Ovary (tissue), 9 donors: ENCODE data around the gene RBM44. TPM values are rescaled to one million over a fixed set of nuclear protein-coding genes. Genes with fewer than 3 reads are reported as not detected.

ENCODE experiments used
- DNase-seq, 5 donors: peaks; one replicate each; pipeline ENCODE4 v3.0.0-alpha.2; 2019 to 2020
- H3K27ac ChIP-seq, 2 donors: fragments of 200-600 bp; one replicate each; pipeline versions ENCODE4 v1.5.1 to v1.8.0; 2019 to 2022
- H3K27me3 ChIP-seq: fragments of 200-600 bp; one replicate; pipeline ENCODE4 v1.8.0; 2022
- H3K36me3 ChIP-seq: fragments of 200-600 bp; sonication (generic); one replicate; pipeline ENCODE4 v1.5.1; 2019
- H3K4me1 ChIP-seq: one replicate; pipeline ENCODE4 v1.8.1; 2013; ENCODE audit warnings: mild to moderate bottlenecking, moderate library complexity; ENCODE audit not compliant: insufficient read depth
- H3K4me3 ChIP-seq: fragments of 200-600 bp; sonication (generic); one replicate; pipeline ENCODE4 v1.5.1; 2017
- H3K9me3 ChIP-seq, 2 donors: fragments of 200-600 bp in 1 of 2; sonication (generic) in 1 of 2; one replicate each; pipeline versions ENCODE4 v1.5.1 to v1.8.1; 2013 to 2019; ENCODE audit warnings: mild to moderate bottlenecking in 1 of 2, moderate library complexity in 1 of 2
- CTCF ChIP-seq, 3 donors: fragments of 450-650 bp in 2 of 3; fragments of 200-600 bp in 1 of 3; IDR thresholded peaks; one replicate each; pipeline versions ENCODE4 v1.5.1 to v1.8.0; 2016 to 2022; ENCODE audit warnings: antibody characterized with exemption in 3 of 3, mild to moderate bottlenecking in 1 of 3
- EP300 ChIP-seq: sonication (generic); formaldehyde crosslinking; IDR thresholded peaks from one replicate; pipeline ENCODE4 v1.6.1; 2017; ENCODE audit warnings: antibody characterized with exemption
- POLR2A ChIP-seq: fragments of 450-650 bp; IDR thresholded peaks from one replicate; pipeline ENCODE4 v1.6.1; 2017; ENCODE audit warnings: antibody characterized with exemption, mild to moderate bottlenecking, moderate library complexity
- WGBS, 3 donors: extraction: QIAGEN DNeasy Blood & Tissue Kit in 1 of 3; methylation state at CpG; one replicate each; pipeline versions ENCODE4 v1.1.5 to v1.1.7; 2013 to 2017; 5-methylcytosine and 5-hydroxymethylcytosine counted together
- intact Hi-C, 4 donors: fragments of 100-400 bp; cut with DNase I; formaldehyde crosslinking; loops; one replicate each; pipeline versions ENCODE4 v1.11.0 to v1.15.1; 2022 to 2023
- polyA plus RNA-seq, 2 donors: library from polyadenylated mRNA; stranded (reverse); fragments of 200-250 nt in 1 of 2; fragments of 350-450 nt in 1 of 2; fragmentation: Illumina TruSeq in 1 of 2; extraction: RNeasy Lipid Tissue Mini Kit (QIAGEN cat#74804) in 1 of 2; gene quantifications; one replicate each; pipeline ENCODE4 v1.2.3, GENCODE V29; 2013 to 2014
- total RNA-seq, 7 donors: library from RNA; depleted of rRNA in 2 of 7; stranded (reverse); fragments of >200 nt in 2 of 7; fragmentation: NEBNext Ultra II Directional in 3 of 7; extraction: Animal tissue kit (Norgen Biotek cat#: 25700) in 3 of 7; gene quantifications; one replicate each; pipeline versions ENCODE4 v1.1.0 to v1.2.4, GENCODE V29; 2016 to 2023
- donor health status: DM: no; HTN: no; CAD: no; lungs with moderate emphysema.
- donor health status: DM: no; HTN: no; CAD: no.
- donor health status: Bipolar disorder and iron deficiency.
- donor health status: DM: yes; HTN: yes; CAD: no.
- donor health status: DM: no; HTN: no; CAD: no.
- donor health status: DM: yes; HTN: yes; CAD: no.

RBM44 gene
- total and polyA plus RNA-seq, 9 donors, result 0.13 to 0.83 (median 0.33) TPM

GRCh38 chr2:237752761-237753165 lies 45.8 kb upstream of the RBM44 start:
- Histone ChIP-seq H3K4me3 (no peak overlapping the region), H3K27ac (no peak overlapping the region), H3K9me3 (no peaks in the 10 kb centered on the region), H3K36me3 (no peaks in the 10 kb centered on the region), H3K27me3 (no peaks in the 10 kb centered on the region), H3K4me1 (no peaks in the 10 kb centered on the region)
- WGBS, 3 donors, result 88 to 93% (median 91%) methylated on average over 5 of the region's 5 CpGs
- intact Hi-C loops, result no loop called here
- DNase-seq, result no peak
- TF ChIP-seq EP300 (no peak), CTCF (IDR thresholded peaks at IDR 0.05) (no peak), POLR2A (no peak)

- no peaks in the 10 kb centered on the region for H3K27me3 ChIP-seq
- TF ChIP-seq CTCF (IDR thresholded peaks at IDR 0.05) (no peak), POLR2A (no peak), EP300 (no peak)
- no peaks in the 10 kb centered on the region for H3K36me3 ChIP-seq
- H3K9me3 ChIP-seq, result no peaks in the 10 kb centered on the region
- H3K27ac ChIP-seq, result no peak overlapping the region
- H3K4me1 ChIP-seq, result no peaks in the 10 kb centered on the region
- WGBS, 3 donors, result 81 to 91% (median 89%) methylated on average over 3 of the region's 3 CpGs
- DNase-seq, result no peak
- intact Hi-C loops, result no loop called here
- no peak overlapping the region for H3K4me3 ChIP-seq
Observed at GRCh38 chr2:237754182-237754581, 44.4 kb upstream of the RBM44 start.

GRCh38 chr2:237754626-237755248 lies 43.8 kb upstream of the RBM44 start:
- Histone ChIP-seq H3K4me3 (no peak overlapping the region), H3K36me3 (no peaks in the 10 kb centered on the region), H3K27ac (no peak overlapping the region), H3K27me3 (no peaks in the 10 kb centered on the region), H3K9me3 (no peaks in the 10 kb centered on the region), H3K4me1 (no peaks in the 10 kb centered on the region)
- no peak for DNase-seq
- no peak for TF ChIP-seq EP300
- WGBS, 3 donors, result 86 to 90% (median 87%) methylated on average over 11 to 12 of the region's 12 CpGs
- intact Hi-C loops, result no loop called here

- H3K36me3 ChIP-seq, result no peaks in the 10 kb centered on the region
- H3K4me1 ChIP-seq, result no peaks in the 10 kb centered on the region
- TF ChIP-seq EP300, result no peak
- TF ChIP-seq POLR2A, result no peak
- no peak for TF ChIP-seq CTCF (IDR thresholded peaks at IDR 0.05)
- no peaks in the 10 kb centered on the region for H3K27me3 ChIP-seq
- no peak for DNase-seq
- no peaks in the 10 kb centered on the region for H3K9me3 ChIP-seq
- 91 to 94% (median 93%) methylated on average over 10 of the region's 10 CpGs for WGBS, 3 donors
- H3K27ac ChIP-seq, result no peak overlapping the region
- intact Hi-C loops, result no loop called here
- H3K4me3 ChIP-seq, result no peak overlapping the region
Observed at GRCh38 chr2:237757616-237758015, 41.0 kb upstream of the RBM44 start.

- WGBS, 3 donors, result 96 to 97% (median 96%) methylated on average over 10 of the region's 10 CpGs
- Histone ChIP-seq H3K4me3 (no peak overlapping the region), H3K9me3 (no peaks in the 10 kb centered on the region), H3K27ac (no peak overlapping the region), H3K36me3 (no peaks in the 10 kb centered on the region), H3K4me1 (no peaks in the 10 kb centered on the region), H3K27me3 (no peaks in the 10 kb centered on the region)
- intact Hi-C loops, result no loop called here
- TF ChIP-seq EP300 (no peak), POLR2A (no peak), CTCF (IDR thresholded peaks at IDR 0.05) (no peak)
- no peak for DNase-seq
Observed at GRCh38 chr2:237758185-237758584, 40.4 kb upstream of the RBM44 start.
